ENCODE data around the gene ITGB1BP1. TPM values are rescaled to one million over a fixed set of nuclear protein-coding genes. Genes with fewer than 3 reads are reported as not detected.

The ITGB1BP1 gene
- total and polyA plus RNA-seq, 8 donors = 10.8 to 55.4 (median 22.7) TPM

GRCh38 chr2:9422321-9423099, 818 bp downstream of the ITGB1BP1 start:
- peak; percentile 21 to 74 (median 50) for DNase-seq
- TF ChIP-seq CTCF (IDR thresholded peaks at IDR 0.05) = no peak
- WGBS, 2 donors = 1% methylated on average over 34 to 42 of the region's 42 CpGs
- ATAC-seq = peak; percentile 35 to 51 (median 42)
- Histone ChIP-seq H3K4me3 (peak overlapping the region; percentile 76 to 93 (median 88)), H3K27ac (peak overlapping the region; percentile 51 to 78 (median 64)), H3K9me3 (no peaks in the 10 kb centered on the region), H3K36me3 (no peaks in the 10 kb centered on the region), H3K27me3 (no peaks in the 10 kb centered on the region), H3K4me1 (peaks cover 6 to 11% (median 6%) of the 10 kb centered on the region in 3 donors)
- no peak for FAIRE-seq
- intact Hi-C loops (cut with DNase I) = no loop called here

- WGBS, 2 donors = 87 to 90% methylated on average over 10 of the region's 10 CpGs
Observed at GRCh38 chr2:9420495-9420894, 2.8 kb downstream of the ITGB1BP1 start.

GRCh38 chr2:9419541-9419940, 3.8 kb downstream of the ITGB1BP1 start:
- DNase-seq (no peak), FAIRE-seq (no peak), ATAC-seq (no peak)
- no peak for TF ChIP-seq CTCF (IDR thresholded peaks at IDR 0.05)
- no peak overlapping the region for H3K27ac ChIP-seq
- no peaks in the 10 kb centered on the region for H3K27me3 ChIP-seq
- H3K4me1 ChIP-seq = peaks cover 4 to 7% (median 5%) of the 10 kb centered on the region in 3 donors
- intact Hi-C loops (cut with DNase I) = no loop called here
- WGBS, 2 donors = 79 to 88% methylated on average over 3 of the region's 3 CpGs
- H3K4me3 ChIP-seq = no peak overlapping the region
- no peaks in the 10 kb centered on the region for H3K9me3 ChIP-seq
- no peaks in the 10 kb centered on the region for H3K36me3 ChIP-seq

More at GRCh38 chr2:9420495-9420894, 2.8 kb downstream of the ITGB1BP1 start:
- Histone ChIP-seq H3K4me3 (no peak overlapping the region), H3K36me3 (no peaks in the 10 kb centered on the region), H3K27ac (no peak overlapping the region), H3K4me1 (peaks cover 6 to 11% (median 6%) of the 10 kb centered on the region in 3 donors), H3K9me3 (no peaks in the 10 kb centered on the region), H3K27me3 (no peaks in the 10 kb centered on the region)
- DNase-seq = no peak
- intact Hi-C loops (cut with DNase I) = no loop called here
- no peak for ATAC-seq
- FAIRE-seq = no peak
- TF ChIP-seq CTCF (IDR thresholded peaks at IDR 0.05) = no peak

- Histone ChIP-seq H3K9me3 (no peaks in the 10 kb centered on the region), H3K4me3 (no peak overlapping the region), H3K4me1 (peaks cover 0 to 3% (median 0%) of the 10 kb centered on the region in 3 donors), H3K36me3 (no peaks in the 10 kb centered on the region), H3K27ac (no peak overlapping the region), H3K27me3 (no peaks in the 10 kb centered on the region)
- intact Hi-C loops (cut with DNase I) = no loop called here
- no peak for TF ChIP-seq CTCF (IDR thresholded peaks at IDR 0.05)
- DNase-seq (no peak), ATAC-seq (no peak), FAIRE-seq (no peak)
- WGBS, 2 donors = 90 to 95% methylated on average over 4 of the region's 4 CpGs
Observed at GRCh38 chr2:9418746-9419145, 4.6 kb downstream of the ITGB1BP1 start.

GRCh38 chr2:9417725-9418124, 5.6 kb downstream of the ITGB1BP1 start:
- peaks cover 0 to 3% (median 0%) of the 10 kb centered on the region in 3 donors for H3K4me1 ChIP-seq
- H3K36me3 ChIP-seq = no peaks in the 10 kb centered on the region
- no peak overlapping the region for H3K4me3 ChIP-seq
- DNase-seq (no peak), ATAC-seq (no peak), FAIRE-seq (no peak)
- intact Hi-C loops (cut with DNase I) = no loop called here
- no peaks in the 10 kb centered on the region for H3K9me3 ChIP-seq
- WGBS, 2 donors = 77 to 81% methylated on average over 3 of the region's 3 CpGs
- H3K27me3 ChIP-seq = no peaks in the 10 kb centered on the region
- TF ChIP-seq CTCF (IDR thresholded peaks at IDR 0.05) = no peak
- no peak overlapping the region for H3K27ac ChIP-seq

Data from pancreas (tissue), 10 donors.